ENCODE measurements around the gene E2F4.

Gene E2F4

GRCh38 chr16:67208154-67208896 lies 16.4 kb downstream of the E2F4 start:
- no peak for TF ChIP-seq CTCF (IDR thresholded peaks at IDR 0.05; ENCODE audit: extremely low read depth, insufficient read depth, missing control alignments)
- no peak for DNase-seq (ENCODE audit: low spot score)

GRCh38 chr16:67209565-67209964 lies 17.6 kb downstream of the E2F4 start:
- in situ Hi-C loops (cut with MboI; ENCODE audit: low pct_unique_long_range_greater_than_20kb, low sequenced_read_pairs, unreplicated experiment), result no loop called here
- no peak for DNase-seq (ENCODE audit: low spot score)

More at GRCh38 chr16:67208154-67208896, 16.4 kb downstream of the E2F4 start:
- in situ Hi-C loops (cut with MboI; ENCODE audit: low pct_unique_long_range_greater_than_20kb, low sequenced_read_pairs, unreplicated experiment), result no loop called here

DNA sequence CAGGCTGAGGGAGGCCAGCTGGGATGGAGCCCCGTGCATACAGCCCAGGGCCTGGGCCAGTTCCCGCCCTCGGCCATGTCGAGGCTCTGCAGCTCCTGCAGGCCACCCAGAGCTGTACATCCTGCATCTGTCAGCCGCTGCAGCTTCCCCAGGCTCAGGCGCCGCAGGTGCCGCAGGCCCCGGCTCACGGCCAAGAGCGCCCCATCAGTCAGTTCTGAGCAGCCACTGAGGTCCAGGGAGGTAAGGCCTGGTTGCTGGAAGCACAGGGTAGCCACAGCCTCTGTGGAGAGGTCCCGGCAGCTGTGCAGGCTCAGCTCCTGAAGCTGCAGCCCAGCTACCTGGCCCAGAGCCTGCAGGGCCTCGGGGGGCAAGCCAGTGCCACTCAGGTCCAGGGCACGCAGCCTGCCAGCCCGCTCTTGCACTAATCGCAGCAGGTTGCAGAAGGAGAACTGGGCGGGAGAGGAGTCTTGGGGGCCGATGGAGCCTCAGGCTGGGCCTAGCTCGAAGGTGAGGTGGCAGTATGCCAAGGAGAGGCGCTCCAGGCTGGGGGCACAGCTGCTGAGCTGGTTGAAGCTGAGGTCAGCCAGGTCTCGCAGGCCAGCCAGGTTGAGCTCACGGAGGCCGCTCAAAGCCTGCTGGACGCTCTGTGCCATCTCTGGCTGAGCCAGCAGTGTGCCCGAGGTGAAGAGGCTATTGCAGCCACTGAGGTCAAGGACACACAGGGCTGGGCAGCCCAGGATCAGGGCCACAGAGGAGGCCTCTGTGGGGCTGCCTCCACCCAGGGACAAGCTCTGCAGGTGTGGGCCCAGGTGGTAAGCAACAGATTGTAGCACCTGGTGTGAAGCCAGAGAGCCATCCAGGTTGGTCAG lies 18.3 kb downstream of the E2F4 start:
- in situ Hi-C loops (cut with MboI; ENCODE audit: low pct_unique_long_range_greater_than_20kb, low sequenced_read_pairs, unreplicated experiment), result no loop called here
- TF ChIP-seq CTCF (IDR thresholded peaks at IDR 0.05; ENCODE audit: extremely low read depth, insufficient read depth, missing control alignments), result no peak

More at GRCh38 chr16:67209565-67209964, 17.6 kb downstream of the E2F4 start:
- TF ChIP-seq CTCF (IDR thresholded peaks at IDR 0.05; ENCODE audit: extremely low read depth, insufficient read depth, missing control alignments), result no peak

GRCh38 chr16:67211674-67212073 lies 19.7 kb downstream of the E2F4 start:
- in situ Hi-C loops (cut with MboI; ENCODE audit: low pct_unique_long_range_greater_than_20kb, low sequenced_read_pairs, unreplicated experiment), result no loop called here
- no peak for TF ChIP-seq CTCF (IDR thresholded peaks at IDR 0.05; ENCODE audit: extremely low read depth, insufficient read depth, missing control alignments)
- DNase-seq (ENCODE audit: low spot score), result no peak

More for the DNA sequence above, 18.3 kb downstream of the E2F4 start:
- no peak for DNase-seq (ENCODE audit: low spot score)

DNA sequence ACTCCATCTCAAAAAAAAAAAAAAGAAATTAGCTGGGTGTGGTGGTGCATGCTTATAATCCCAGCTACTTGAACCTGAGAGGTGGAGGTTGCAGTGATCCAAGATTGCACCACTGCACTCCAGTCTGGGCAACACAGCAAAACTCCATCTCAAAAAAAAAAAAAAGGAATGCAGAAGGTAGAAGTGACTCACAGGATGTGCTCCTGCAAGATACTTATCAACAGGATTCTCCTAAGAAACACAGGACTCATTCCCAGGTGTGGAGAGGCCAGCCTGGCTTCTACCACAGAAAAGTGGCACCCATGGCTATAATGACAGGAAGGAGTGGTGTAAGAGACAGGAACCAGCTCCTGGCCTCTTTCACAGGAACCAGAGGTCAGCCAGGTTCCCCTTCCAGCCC lies 20.8 kb downstream of the E2F4 start:
- no peak for DNase-seq (ENCODE audit: low spot score)
- in situ Hi-C loops (cut with MboI; ENCODE audit: low pct_unique_long_range_greater_than_20kb, low sequenced_read_pairs, unreplicated experiment), result no loop called here
- TF ChIP-seq CTCF (IDR thresholded peaks at IDR 0.05; ENCODE audit: extremely low read depth, insufficient read depth, missing control alignments), result no peak

GRCh38 chr16:67213197-67214019 lies 21.5 kb downstream of the E2F4 start:
- no peak for TF ChIP-seq CTCF (IDR thresholded peaks at IDR 0.05; ENCODE audit: extremely low read depth, insufficient read depth, missing control alignments)
- in situ Hi-C loops (cut with MboI; ENCODE audit: low pct_unique_long_range_greater_than_20kb, low sequenced_read_pairs, unreplicated experiment), result no loop called here
- DNase-seq (ENCODE audit: low spot score), result no peak

Data from GM13977 (cell line).